OCI-M2 (cell line): ENCODE measurements around the gene RPTOR.
"Not testable (repeated sequence)": the region's sequence is repeated elsewhere in the genome, so short reads cannot be mapped to it uniquely, and the experiment has no call there.

Experiments
- DNase-seq: peaks from one replicate; lab custom pipeline; 2025; ENCODE audit not compliant: unreplicated experiment; lab: John Stamatoyannopoulos, UW

Gene RPTOR

GRCh38 chr17:80546267-80546666 lies 1.6 kb downstream of the RPTOR start:
- DNase-seq: no peak

GRCh38 chr17:80552523-80552922 lies 7.9 kb downstream of the RPTOR start:
- DNase-seq: no peak

GRCh38 chr17:80555266-80555665 lies 10.6 kb downstream of the RPTOR start:
- DNase-seq: no peak

- DNase-seq: no peak
Observed at GRCh38 chr17:80558046-80558445, 13.4 kb downstream of the RPTOR start.

GRCh38 chr17:80559825-80560251 lies 15.2 kb downstream of the RPTOR start:
- DNase-seq: no peak

- no peak for DNase-seq
Observed at GRCh38 chr17:80561541-80562114, 17.0 kb downstream of the RPTOR start.

GRCh38 chr17:80564545-80564944 lies 19.9 kb downstream of the RPTOR start:
- no peak for DNase-seq

- no peak for DNase-seq
Observed at GRCh38 chr17:80565343-80566053, 20.9 kb downstream of the RPTOR start.

GRCh38 chr17:80566054-80566400 lies 21.4 kb downstream of the RPTOR start:
- no peak for DNase-seq

GRCh38 chr17:80568246-80568645 lies 23.6 kb downstream of the RPTOR start:
- DNase-seq: no peak

GRCh38 chr17:80569924-80570323 lies 25.3 kb downstream of the RPTOR start:
- no peak for DNase-seq

GRCh38 chr17:80573701-80574100 lies 29.1 kb downstream of the RPTOR start:
- no peak for DNase-seq

GRCh38 chr17:80574496-80574895 lies 29.9 kb downstream of the RPTOR start:
- no peak for DNase-seq

- DNase-seq: no peak
Observed at GRCh38 chr17:80575057-80575875, 30.6 kb downstream of the RPTOR start.

- no peak for DNase-seq
Observed at GRCh38 chr17:80577876-80578570, 33.4 kb downstream of the RPTOR start.

- not testable (repeated sequence) for DNase-seq
Observed at GRCh38 chr17:80578668-80579388, 34.2 kb downstream of the RPTOR start.

- no peak for DNase-seq
Observed at GRCh38 chr17:80582165-80582564, 37.5 kb downstream of the RPTOR start.

- DNase-seq: no peak
Observed at GRCh38 chr17:80584176-80584905, 39.7 kb downstream of the RPTOR start.

- DNase-seq: no peak
Observed at GRCh38 chr17:80585890-80586845, 41.5 kb downstream of the RPTOR start.
